GM23338 (cell line): ENCODE measurements around the gene CLCN6. TPM values are rescaled to one million over a fixed set of nuclear protein-coding genes. Genes with fewer than 3 reads are reported as not detected.

Experiments
- ATAC-seq: fragments of 200-7000 bp; cut with Tn5 transposase; 3 replicates; pipeline ENCODE4 v1.9.1; 2020
- DNase-seq: peaks from one replicate; pipeline ENCODE4 v3.0.0-alpha.2; 2015; ENCODE audit warnings: low spot score
- H2AFZ ChIP-seq: fragments of 200-600 bp; sonication (generic); 2 replicates; pipeline ENCODE4 v1.8.0; 2016; ENCODE audit warnings: antibody characterized with exemption, mild to moderate bottlenecking, moderate library complexity
- H3F3A ChIP-seq: fragments of 200-600 bp; sonication (generic); replicated peaks from 2 replicates; pipeline ENCODE4 v1.8.0; 2017; ENCODE audit warnings: antibody characterized with exemption, mixed run types, low read depth
- H3K27ac ChIP-seq: fragments of 200-600 bp; sonication (generic); 2 replicates; pipeline ENCODE4 v1.6.1; 2016; ENCODE audit warnings: low read depth
- H3K27me3 ChIP-seq: fragments of 200-600 bp; sonication (generic); 2 replicates; pipeline ENCODE4 v1.8.0; 2016; ENCODE audit warnings: mild to moderate bottlenecking, mixed run types, moderate library complexity; ENCODE audit not compliant: insufficient read depth
- H3K36me3 ChIP-seq: fragments of 200-600 bp; sonication (generic); 2 replicates; pipeline ENCODE4 v1.8.0; 2016; ENCODE audit warnings: mild to moderate bottlenecking; ENCODE audit not compliant: insufficient read depth
- H3K4me1 ChIP-seq: fragments of 200-600 bp; sonication (generic); 2 replicates; pipeline ENCODE4 v1.8.0; 2016; ENCODE audit warnings: mild to moderate bottlenecking, moderate library complexity; ENCODE audit not compliant: insufficient read depth
- H3K4me2 ChIP-seq: fragments of 200-600 bp; sonication (generic); 2 replicates; pipeline ENCODE4 v1.7.1; 2017; ENCODE audit warnings: mixed run types
- H3K4me3 ChIP-seq: fragments of 200-600 bp; sonication (generic); 2 replicates; pipeline ENCODE4 v1.6.1; 2016; ENCODE audit warnings: mixed run types
- H3K79me2 ChIP-seq: fragments of 200-600 bp; sonication (generic); replicated peaks from 2 replicates; pipeline ENCODE4 v1.8.0; 2017; ENCODE audit warnings: mild to moderate bottlenecking; ENCODE audit not compliant: insufficient read depth
- H3K9me2 ChIP-seq: fragments of 200-600 bp; sonication (generic); 2 replicates; pipeline ENCODE4 v1.8.0; 2017; ENCODE audit not compliant: insufficient read depth
- H4K20me1 ChIP-seq: fragments of 200-600 bp; sonication (generic); replicated peaks from 2 replicates; pipeline ENCODE4 v1.8.0; 2017; ENCODE audit warnings: mild to moderate bottlenecking; ENCODE audit not compliant: insufficient read depth
- H3K27ac Mint-ChIP-seq: 2 replicates; pipeline ENCODE4 v1.8.0; 2020; ENCODE audit warnings: inconsistent platforms, mild to moderate bottlenecking, moderate library complexity, mixed read lengths
- H3K27me3 Mint-ChIP-seq: 3 replicates; pipeline ENCODE4 v1.8.0; 2022; ENCODE audit warnings: low read depth, mild to moderate bottlenecking, moderate library complexity, mixed read lengths, inconsistent platforms; ENCODE audit not compliant: insufficient read depth, poor library complexity
- H3K36me3 Mint-ChIP-seq: 3 replicates; pipeline ENCODE4 v1.8.0; 2021; ENCODE audit warnings: low read depth, mild to moderate bottlenecking, inconsistent platforms, moderate library complexity, mixed read lengths
- H3K4me1 Mint-ChIP-seq: 3 replicates; pipeline ENCODE4 v1.8.0; 2020; ENCODE audit warnings: mild to moderate bottlenecking, inconsistent platforms, mixed read lengths
- H3K4me3 Mint-ChIP-seq: 3 replicates; pipeline ENCODE4 v1.8.0; 2021; ENCODE audit warnings: moderate library complexity, mild to moderate bottlenecking, inconsistent platforms, mixed read lengths
- H3K9me3 Mint-ChIP-seq: 3 replicates; pipeline ENCODE4 v1.8.0; 2020; ENCODE audit warnings: moderate library complexity, mild to moderate bottlenecking, inconsistent platforms, mixed read lengths
- CREB1 ChIP-seq: fragments of 250-450 bp; sonication (Bioruptor Pico); IDR thresholded peaks from 2 replicates; pipeline ENCODE4 v1.5.0; 2020; ENCODE audit warnings: low read depth, mild to moderate bottlenecking, moderate library complexity
- EZH2 ChIP-seq: fragments of 200-600 bp; sonication (generic); IDR thresholded peaks from one replicate; pipeline ENCODE4 v1.8.0; 2017; ENCODE audit warnings: antibody characterized with exemption, mild to moderate bottlenecking, low read depth; ENCODE audit not compliant: unreplicated experiment
- EZH2phosphoT487 ChIP-seq: fragments of 200-600 bp; sonication (generic); IDR thresholded peaks from one replicate; pipeline ENCODE4 v1.8.1; 2018; ENCODE audit warnings: antibody characterized with exemption; ENCODE audit not compliant: unreplicated experiment
- JUNB ChIP-seq: IDR thresholded peaks from one replicate; pipeline ENCODE4 v1.6.1; 2016; ENCODE audit warnings: antibody characterized with exemption; ENCODE audit not compliant: unreplicated experiment
- NANOG ChIP-seq: IDR thresholded peaks from 2 replicates; pipeline ENCODE4 v1.6.1; 2016; ENCODE audit warnings: antibody characterized with exemption, borderline replicate concordance
- POLR2AphosphoS5 ChIP-seq: IDR thresholded peaks from 2 replicates; pipeline ENCODE4 v1.6.1; 2016; ENCODE audit warnings: antibody characterized with exemption, low read depth
- REST ChIP-seq: IDR thresholded peaks from one replicate; pipeline ENCODE4 v1.6.1; 2018; ENCODE audit warnings: antibody characterized with exemption; ENCODE audit not compliant: unreplicated experiment
- STAT1 ChIP-seq: IDR thresholded peaks from one replicate; pipeline ENCODE4 v1.6.1; 2016; ENCODE audit warnings: antibody characterized with exemption; ENCODE audit not compliant: unreplicated experiment
- ZNF114 ChIP-seq: fragments of 250-450 bp; sonication (Bioruptor Pico); IDR thresholded peaks from 2 replicates; pipeline ENCODE4 v1.5.0; 2020; ENCODE audit warnings: mild to moderate bottlenecking, moderate library complexity
- ZNF331 ChIP-seq: fragments of 250-450 bp; sonication (Bioruptor Pico); IDR thresholded peaks from 2 replicates; pipeline ENCODE4 v1.5.0; 2020; ENCODE audit warnings: low read depth, mild to moderate bottlenecking, moderate library complexity
- polyA plus RNA-seq: library from polyadenylated mRNA; unstranded; fragments of >200 nt; fragmentation: Nextera tagmentation; extraction: Ambion mirVana; gene quantifications from 2 replicates; pipeline ENCODE4 v1.2.1, GENCODE V29; 2016
- total RNA-seq: library from RNA; depleted of rRNA; stranded (reverse); fragments of >200 nt; shearing (Covaris generic); gene quantifications from 2 replicates; pipeline ENCODE4 v1.2.3, GENCODE V29; 2014
- TF ChIP-seq, protein P1 (sequence below): fragments of 250-450 bp; sonication (Bioruptor Pico); IDR thresholded peaks from 2 replicates; pipeline ENCODE4 v1.5.0; 2020; ENCODE audit warnings: mild to moderate bottlenecking, moderate library complexity
- TF ChIP-seq, protein P2 (sequence below), 2 experiments: fragments of 200-600 bp in 1 of 2; sonication (generic) in 1 of 2; conservative IDR thresholded peaks; 2 replicates each; pipeline versions ENCODE4 v1.5.1 to v1.6.1; 2016 to 2017; ENCODE audit warnings: antibody characterized with exemption in 2 of 2, low read depth in 2 of 2, mild to moderate bottlenecking in 2 of 2, moderate library complexity in 1 of 2
- TF ChIP-seq, protein P3 (sequence below): IDR thresholded peaks from 2 replicates; pipeline ENCODE4 v1.6.1; 2016; ENCODE audit warnings: antibody characterized with exemption

Gene CLCN6
- total and polyA plus RNA-seq, 2 experiments from 2014 or later, result 16.0 to 22.6 TPM

DNA sequence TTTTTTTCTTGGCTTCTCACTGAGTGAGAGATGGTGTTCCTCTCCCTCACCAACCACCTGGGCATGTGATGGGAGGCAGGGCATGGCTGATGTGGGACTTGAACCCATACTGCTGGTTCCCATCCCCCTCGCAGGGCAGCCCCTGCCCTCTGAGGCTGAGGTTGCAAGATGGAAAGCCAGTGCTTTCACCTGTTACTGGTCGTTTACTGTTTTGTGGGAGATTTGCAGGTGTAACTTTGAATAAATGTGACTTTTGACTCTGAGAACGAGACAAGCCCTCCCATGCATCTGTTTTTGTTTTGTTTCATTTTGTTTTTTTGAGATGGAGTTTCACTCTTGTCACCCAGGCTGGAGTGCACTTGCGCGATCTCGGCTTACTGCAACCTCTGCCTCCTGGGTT lies 22.4 kb upstream of the CLCN6 start:
- H3K4me3 Mint-ChIP-seq, result no peak overlapping the region; the same call in 2 of the 3 replicates

More for the DNA sequence above, 22.4 kb upstream of the CLCN6 start:
- ATAC-seq (no peak), DNase-seq (no peak)
- TF ChIP-seq, protein P1, sequence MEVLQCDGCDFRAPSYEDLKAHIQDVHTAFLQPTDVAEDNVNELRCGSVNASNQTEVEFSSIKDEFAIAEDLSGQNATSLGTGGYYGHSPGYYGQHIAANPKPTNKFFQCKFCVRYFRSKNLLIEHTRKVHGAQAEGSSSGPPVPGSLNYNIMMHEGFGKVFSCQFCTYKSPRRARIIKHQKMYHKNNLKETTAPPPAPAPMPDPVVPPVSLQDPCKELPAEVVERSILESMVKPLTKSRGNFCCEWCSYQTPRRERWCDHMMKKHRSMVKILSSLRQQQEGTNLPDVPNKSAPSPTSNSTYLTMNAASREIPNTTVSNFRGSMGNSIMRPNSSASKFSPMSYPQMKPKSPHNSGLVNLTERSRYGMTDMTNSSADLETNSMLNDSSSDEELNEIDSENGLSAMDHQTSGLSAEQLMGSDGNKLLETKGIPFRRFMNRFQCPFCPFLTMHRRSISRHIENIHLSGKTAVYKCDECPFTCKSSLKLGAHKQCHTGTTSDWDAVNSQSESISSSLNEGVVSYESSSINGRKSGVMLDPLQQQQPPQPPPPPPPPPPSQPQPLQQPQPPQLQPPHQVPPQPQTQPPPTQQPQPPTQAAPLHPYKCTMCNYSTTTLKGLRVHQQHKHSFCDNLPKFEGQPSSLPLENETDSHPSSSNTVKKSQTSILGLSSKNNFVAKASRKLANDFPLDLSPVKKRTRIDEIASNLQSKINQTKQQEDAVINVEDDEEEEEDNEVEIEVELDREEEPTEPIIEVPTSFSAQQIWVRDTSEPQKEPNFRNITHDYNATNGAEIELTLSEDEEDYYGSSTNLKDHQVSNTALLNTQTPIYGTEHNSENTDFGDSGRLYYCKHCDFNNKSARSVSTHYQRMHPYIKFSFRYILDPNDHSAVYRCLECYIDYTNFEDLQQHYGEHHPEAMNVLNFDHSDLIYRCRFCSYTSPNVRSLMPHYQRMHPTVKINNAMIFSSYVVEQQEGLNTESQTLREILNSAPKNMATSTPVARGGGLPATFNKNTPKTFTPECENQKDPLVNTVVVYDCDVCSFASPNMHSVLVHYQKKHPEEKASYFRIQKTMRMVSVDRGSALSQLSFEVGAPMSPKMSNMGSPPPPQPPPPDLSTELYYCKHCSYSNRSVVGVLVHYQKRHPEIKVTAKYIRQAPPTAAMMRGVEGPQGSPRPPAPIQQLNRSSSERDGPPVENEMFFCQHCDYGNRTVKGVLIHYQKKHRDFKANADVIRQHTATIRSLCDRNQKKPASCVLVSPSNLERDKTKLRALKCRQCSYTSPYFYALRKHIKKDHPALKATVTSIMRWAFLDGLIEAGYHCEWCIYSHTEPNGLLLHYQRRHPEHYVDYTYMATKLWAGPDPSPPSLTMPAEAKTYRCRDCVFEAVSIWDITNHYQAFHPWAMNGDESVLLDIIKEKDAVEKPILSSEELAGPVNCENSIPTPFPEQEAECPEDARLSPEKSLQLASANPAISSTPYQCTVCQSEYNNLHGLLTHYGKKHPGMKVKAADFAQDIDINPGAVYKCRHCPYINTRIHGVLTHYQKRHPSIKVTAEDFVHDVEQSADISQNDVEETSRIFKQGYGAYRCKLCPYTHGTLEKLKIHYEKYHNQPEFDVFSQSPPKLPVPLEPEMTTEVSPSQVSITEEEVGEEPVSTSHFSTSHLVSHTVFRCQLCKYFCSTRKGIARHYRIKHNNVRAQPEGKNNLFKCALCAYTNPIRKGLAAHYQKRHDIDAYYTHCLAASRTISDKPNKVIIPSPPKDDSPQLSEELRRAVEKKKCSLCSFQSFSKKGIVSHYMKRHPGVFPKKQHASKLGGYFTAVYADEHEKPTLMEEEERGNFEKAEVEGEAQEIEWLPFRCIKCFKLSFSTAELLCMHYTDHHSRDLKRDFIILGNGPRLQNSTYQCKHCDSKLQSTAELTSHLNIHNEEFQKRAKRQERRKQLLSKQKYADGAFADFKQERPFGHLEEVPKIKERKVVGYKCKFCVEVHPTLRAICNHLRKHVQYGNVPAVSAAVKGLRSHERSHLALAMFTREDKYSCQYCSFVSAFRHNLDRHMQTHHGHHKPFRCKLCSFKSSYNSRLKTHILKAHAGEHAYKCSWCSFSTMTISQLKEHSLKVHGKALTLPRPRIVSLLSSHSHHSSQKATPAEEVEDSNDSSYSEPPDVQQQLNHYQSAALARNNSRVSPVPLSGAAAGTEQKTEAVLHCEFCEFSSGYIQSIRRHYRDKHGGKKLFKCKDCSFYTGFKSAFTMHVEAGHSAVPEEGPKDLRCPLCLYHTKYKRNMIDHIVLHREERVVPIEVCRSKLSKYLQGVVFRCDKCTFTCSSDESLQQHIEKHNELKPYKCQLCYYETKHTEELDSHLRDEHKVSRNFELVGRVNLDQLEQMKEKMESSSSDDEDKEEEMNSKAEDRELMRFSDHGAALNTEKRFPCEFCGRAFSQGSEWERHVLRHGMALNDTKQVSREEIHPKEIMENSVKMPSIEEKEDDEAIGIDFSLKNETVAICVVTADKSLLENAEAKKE (CRISPR knock-in tag), result no peak
- no peak for TF ChIP-seq POLR2AphosphoS5
- TF ChIP-seq, protein P2, sequence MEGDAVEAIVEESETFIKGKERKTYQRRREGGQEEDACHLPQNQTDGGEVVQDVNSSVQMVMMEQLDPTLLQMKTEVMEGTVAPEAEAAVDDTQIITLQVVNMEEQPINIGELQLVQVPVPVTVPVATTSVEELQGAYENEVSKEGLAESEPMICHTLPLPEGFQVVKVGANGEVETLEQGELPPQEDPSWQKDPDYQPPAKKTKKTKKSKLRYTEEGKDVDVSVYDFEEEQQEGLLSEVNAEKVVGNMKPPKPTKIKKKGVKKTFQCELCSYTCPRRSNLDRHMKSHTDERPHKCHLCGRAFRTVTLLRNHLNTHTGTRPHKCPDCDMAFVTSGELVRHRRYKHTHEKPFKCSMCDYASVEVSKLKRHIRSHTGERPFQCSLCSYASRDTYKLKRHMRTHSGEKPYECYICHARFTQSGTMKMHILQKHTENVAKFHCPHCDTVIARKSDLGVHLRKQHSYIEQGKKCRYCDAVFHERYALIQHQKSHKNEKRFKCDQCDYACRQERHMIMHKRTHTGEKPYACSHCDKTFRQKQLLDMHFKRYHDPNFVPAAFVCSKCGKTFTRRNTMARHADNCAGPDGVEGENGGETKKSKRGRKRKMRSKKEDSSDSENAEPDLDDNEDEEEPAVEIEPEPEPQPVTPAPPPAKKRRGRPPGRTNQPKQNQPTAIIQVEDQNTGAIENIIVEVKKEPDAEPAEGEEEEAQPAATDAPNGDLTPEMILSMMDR (conservative IDR thresholded peaks at IDR 0.05; ENCODE audit: low read depth in 2 of 2), result no peak
- TF ChIP-seq REST, result no peak
- no peak for TF ChIP-seq ZNF331 (CRISPR knock-in tag)
- TF ChIP-seq CREB1 (CRISPR knock-in tag), result no peak
- TF ChIP-seq STAT1, result no peak
- no peak for TF ChIP-seq EZH2
- TF ChIP-seq ZNF114 (CRISPR knock-in tag), result no peak
- no peak for TF ChIP-seq EZH2phosphoT487
- no peak for TF ChIP-seq JUNB
- no peak for TF ChIP-seq NANOG
- TF ChIP-seq, protein P3, sequence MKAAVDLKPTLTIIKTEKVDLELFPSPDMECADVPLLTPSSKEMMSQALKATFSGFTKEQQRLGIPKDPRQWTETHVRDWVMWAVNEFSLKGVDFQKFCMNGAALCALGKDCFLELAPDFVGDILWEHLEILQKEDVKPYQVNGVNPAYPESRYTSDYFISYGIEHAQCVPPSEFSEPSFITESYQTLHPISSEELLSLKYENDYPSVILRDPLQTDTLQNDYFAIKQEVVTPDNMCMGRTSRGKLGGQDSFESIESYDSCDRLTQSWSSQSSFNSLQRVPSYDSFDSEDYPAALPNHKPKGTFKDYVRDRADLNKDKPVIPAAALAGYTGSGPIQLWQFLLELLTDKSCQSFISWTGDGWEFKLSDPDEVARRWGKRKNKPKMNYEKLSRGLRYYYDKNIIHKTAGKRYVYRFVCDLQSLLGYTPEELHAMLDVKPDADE, result no peak
- H3F3A ChIP-seq, result peaks cover 22% of the 10 kb centered on the region
- no peak overlapping the region for H3K4me3 ChIP-seq
- H2AFZ ChIP-seq, result no peak overlapping the region
- no peaks in the 10 kb centered on the region for H3K36me3 ChIP-seq
- Mint-ChIP-seq H3K9me3 (no peaks in the 10 kb centered on the region), H3K27me3 (peaks cover 2% of the 10 kb centered on the region), H3K36me3 (no peaks in the 10 kb centered on the region), H3K4me1 (peaks cover 37% of the 10 kb centered on the region), H3K27ac (no peak overlapping the region)
- H3K9me2 ChIP-seq, result no peaks in the 10 kb centered on the region
- no peak overlapping the region for H3K4me2 ChIP-seq
- no peak overlapping the region for H3K27ac ChIP-seq
- H3K27me3 ChIP-seq, result no peaks in the 10 kb centered on the region
- peaks cover 34% of the 10 kb centered on the region for H3K4me1 ChIP-seq
- no peaks in the 10 kb centered on the region for H3K79me2 ChIP-seq
- no peaks in the 10 kb centered on the region for H4K20me1 ChIP-seq
